GM23248 (cell line): ENCODE data around the gene HSD17B2. TPM values are rescaled to one million over a fixed set of nuclear protein-coding genes. Genes with fewer than 3 reads are reported as not detected.
A peak's percentile ranks its signal among the peaks of the same experiment; 100 is the strongest.

Experiments
- DNase-seq: peaks from one replicate; pipeline ENCODE4 v3.0.0-alpha.2; 2015
- H2AFZ ChIP-seq: fragments of 200-600 bp; sonication (generic); 2 replicates; pipeline ENCODE4 v1.6.1; 2016; ENCODE audit warnings: antibody characterized with exemption
- H3F3A ChIP-seq: fragments of 200-600 bp; sonication (generic); 2 replicates; pipeline ENCODE4 v1.6.1; 2016; ENCODE audit warnings: mild to moderate bottlenecking, antibody characterized with exemption, mixed run types; ENCODE audit not compliant: insufficient read depth
- H3K27ac ChIP-seq: fragments of 200-600 bp; sonication (generic); 2 replicates; pipeline ENCODE4 v1.5.1; 2016; ENCODE audit warnings: mild to moderate bottlenecking
- H3K27me3 ChIP-seq: fragments of 200-600 bp; sonication (generic); replicated peaks from 2 replicates; pipeline ENCODE4 v1.6.1; 2016; ENCODE audit warnings: mild to moderate bottlenecking; ENCODE audit not compliant: insufficient read depth
- H3K36me3 ChIP-seq: fragments of 200-600 bp; sonication (generic); 2 replicates; pipeline ENCODE4 v1.6.1; 2016; ENCODE audit warnings: low read depth, mild to moderate bottlenecking
- H3K4me1 ChIP-seq: fragments of 200-600 bp; sonication (generic); 2 replicates; pipeline ENCODE4 v1.6.1; 2016; ENCODE audit warnings: mild to moderate bottlenecking; ENCODE audit not compliant: insufficient read depth
- H3K4me2 ChIP-seq: fragments of 200-600 bp; sonication (generic); one replicate; pipeline ENCODE4 v1.6.1; 2016; ENCODE audit warnings: mild to moderate bottlenecking; ENCODE audit not compliant: unreplicated experiment
- H3K4me3 ChIP-seq: fragments of 200-600 bp; sonication (generic); 2 replicates; pipeline ENCODE4 v1.5.1; 2016; ENCODE audit warnings: mild to moderate bottlenecking
- H3K79me2 ChIP-seq: fragments of 200-600 bp; sonication (generic); 2 replicates; pipeline ENCODE4 v1.6.1; 2016; ENCODE audit warnings: mild to moderate bottlenecking; ENCODE audit not compliant: insufficient read depth
- H3K9ac ChIP-seq: fragments of 200-600 bp; sonication (generic); 2 replicates; pipeline ENCODE4 v1.6.1; 2016; ENCODE audit warnings: mild to moderate bottlenecking
- H3K9me2 ChIP-seq: fragments of 200-600 bp; sonication (generic); 2 replicates; pipeline ENCODE4 v1.6.1; 2016; ENCODE audit warnings: mixed run types, mild to moderate bottlenecking, moderate library complexity; ENCODE audit not compliant: insufficient read depth
- H3K9me3 ChIP-seq: fragments of 200-600 bp; sonication (generic); one replicate; pipeline ENCODE4 v1.6.1; 2017; ENCODE audit warnings: low read depth
- H4K20me1 ChIP-seq: fragments of 200-600 bp; sonication (generic); 2 replicates; pipeline ENCODE4 v1.6.0; 2016; ENCODE audit not compliant: insufficient read depth
- EZH2 ChIP-seq: fragments of 200-600 bp; sonication (generic); IDR thresholded peaks from 2 replicates; pipeline ENCODE4 v1.6.1; 2018; ENCODE audit warnings: antibody characterized with exemption, mild to moderate bottlenecking; ENCODE audit not compliant: insufficient read depth, poor library complexity, severe bottlenecking
- EZH2phosphoT487 ChIP-seq: fragments of 200-600 bp; sonication (generic); IDR thresholded peaks from 2 replicates; pipeline ENCODE4 v1.6.1; 2018; ENCODE audit warnings: antibody characterized with exemption, moderate library complexity, mild to moderate bottlenecking, low read depth; ENCODE audit not compliant: insufficient read depth
- WGBS, 2 experiments: methylation state at CpG; one replicate each; pipeline ENCODE4 v1.1.6; 2015 to 2017; ENCODE audit warnings: low lambda C conversion rate in 2 of 2, low coverage in 1 of 2; ENCODE audit errors: missing lambda C conversion rate in 2 of 2; 5-methylcytosine and 5-hydroxymethylcytosine counted together
- in situ Hi-C: fragments of 300-500 bp; cut with MboI; formaldehyde crosslinking; loops from 2 replicates; pipeline ENCODE4 v1.15.0; 2020
- polyA plus RNA-seq: library from polyadenylated mRNA; unstranded; fragments of >200 nt; fragmentation: Nextera tagmentation; extraction: Ambion mirVana; gene quantifications from 2 replicates; pipeline ENCODE4 v1.2.1, GENCODE V29; 2016
- total RNA-seq: library from RNA; depleted of rRNA; stranded (reverse); fragments of >200 nt; shearing (Covaris generic); gene quantifications from 2 replicates; pipeline ENCODE4 v1.2.3, GENCODE V29; 2014

HSD17B2 gene
- total and polyA plus RNA-seq, 2 experiments from 2014 or later = not detected

DNA sequence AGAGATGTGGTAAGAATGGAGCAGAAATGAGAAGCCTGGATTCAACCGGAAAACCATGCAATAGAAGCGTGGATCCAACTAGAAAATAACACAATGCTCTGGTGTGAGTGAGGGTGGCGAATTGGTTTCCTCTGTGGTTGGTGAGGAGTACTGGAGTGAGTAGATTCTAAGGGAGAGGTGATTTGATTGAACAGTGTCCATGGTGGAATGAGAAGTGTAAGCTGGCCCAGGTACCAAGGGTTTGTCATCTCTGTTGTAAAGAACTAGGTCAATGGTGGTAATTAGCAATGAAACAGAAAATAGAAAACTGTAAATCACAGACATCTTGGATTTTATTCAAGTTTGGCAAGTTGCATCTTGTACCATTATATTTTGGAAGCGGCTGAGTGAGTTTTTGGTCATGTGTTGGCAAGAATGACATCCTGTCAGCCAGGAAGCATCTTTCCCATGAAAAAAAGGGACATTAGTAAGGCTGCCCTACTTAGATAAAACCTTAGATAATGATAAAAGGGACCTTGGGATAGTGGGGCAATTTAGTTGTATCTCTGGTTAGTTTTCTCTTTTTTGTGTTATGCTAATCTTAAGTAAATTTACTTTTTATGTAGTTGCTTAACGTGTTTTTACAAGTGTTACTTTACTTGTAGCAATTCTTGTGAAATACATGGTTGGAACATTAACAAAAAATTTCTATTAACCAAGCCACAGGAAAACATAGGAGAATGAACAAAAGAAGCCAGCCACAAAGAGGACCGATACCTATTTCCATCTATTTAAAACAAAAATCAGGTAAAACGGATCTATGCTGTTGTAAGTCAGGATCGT is 20.9 kb downstream of the HSD17B2 start:
- Histone ChIP-seq H3K4me3 (no peak overlapping the region), H3K9ac (no peak overlapping the region), H3K4me1 (peaks cover 4% of the 10 kb centered on the region), H3K27ac (no peak overlapping the region), H3K9me3 (no peaks in the 10 kb centered on the region), H3K36me3 (no peaks in the 10 kb centered on the region), H3K9me2 (no peaks in the 10 kb centered on the region), H4K20me1 (no peaks in the 10 kb centered on the region), H3K4me2 (no peak overlapping the region), H2AFZ (no peak overlapping the region), H3K79me2 (no peaks in the 10 kb centered on the region), H3F3A (peaks cover 7% of the 10 kb centered on the region; the same call in 1 of the 2 replicates), H3K27me3 (peaks cover 18% of the 10 kb centered on the region; the same call in 1 of the 2 replicates)
- in situ Hi-C loops = no loop called here
- DNase-seq = no peak
- 33 to 34% methylated on average over 8 of the region's 8 CpGs for WGBS, 2 experiments
- TF ChIP-seq EZH2phosphoT487 (no peak), EZH2 (no peak)

DNA sequence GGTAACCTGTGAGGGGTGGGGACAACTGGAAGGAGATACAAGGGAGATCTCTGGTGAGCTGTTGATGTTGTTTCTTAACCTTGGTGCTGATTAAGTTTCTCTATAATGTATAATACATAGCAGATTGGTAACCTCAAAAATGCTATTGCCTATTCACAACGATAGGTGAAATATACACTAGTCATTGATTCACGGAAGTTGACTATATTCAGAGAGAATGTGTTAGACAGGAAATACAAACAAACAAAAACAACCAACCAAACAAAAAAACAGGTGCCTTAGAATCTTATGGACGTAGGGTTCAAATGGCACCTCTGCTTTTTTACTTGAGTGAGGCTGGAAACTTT is 21.5 kb downstream of the HSD17B2 start:
- 74 to 80% methylated on average over 3 of the region's 3 CpGs for WGBS, 2 experiments

DNA sequence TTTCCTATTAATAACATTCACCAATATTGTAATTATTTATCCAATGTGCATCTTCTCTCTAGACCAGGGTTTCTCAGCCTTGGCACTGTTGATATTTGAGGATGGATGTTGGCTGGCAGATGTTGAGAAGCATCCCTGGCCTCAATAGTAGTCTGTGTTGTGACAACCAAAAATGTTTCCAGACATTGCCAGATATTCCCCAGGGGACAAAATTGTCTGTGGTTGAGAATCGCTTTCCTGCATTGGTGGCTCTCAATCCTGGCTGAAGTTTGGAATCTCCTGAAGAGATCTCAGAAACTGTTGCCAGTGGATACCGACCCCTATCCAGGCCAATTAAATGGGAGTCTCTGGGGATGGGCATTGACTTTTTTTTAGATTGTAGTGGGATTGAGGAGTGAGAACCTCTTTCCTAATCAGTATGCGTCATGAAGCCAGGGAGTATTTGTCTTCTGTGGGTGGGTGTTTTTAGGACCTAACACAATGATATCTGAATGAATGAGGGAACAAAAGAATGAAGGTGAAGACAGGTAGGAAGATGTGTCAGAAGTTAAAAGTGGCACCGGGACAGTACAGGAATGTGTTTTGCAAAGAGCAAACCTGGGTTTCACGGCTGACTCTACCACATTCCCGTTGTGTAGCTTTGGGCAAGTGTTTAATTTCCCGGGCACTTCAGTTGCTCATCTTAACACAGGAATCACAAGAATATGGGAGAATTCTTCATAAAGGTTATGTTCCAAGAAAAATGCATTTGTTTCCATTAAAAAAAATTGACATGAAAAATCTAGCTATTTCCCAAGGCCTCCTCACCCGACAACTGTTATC is 24.3 kb downstream of the HSD17B2 start:
- in situ Hi-C loops = no loop called here
- Histone ChIP-seq H3K36me3 (no peaks in the 10 kb centered on the region), H3K4me1 (peaks cover 9% of the 10 kb centered on the region), H3K27ac (no peak overlapping the region), H2AFZ (no peak overlapping the region), H4K20me1 (no peaks in the 10 kb centered on the region), H3K79me2 (no peaks in the 10 kb centered on the region), H3F3A (peaks cover 19% of the 10 kb centered on the region; the same call in 1 of the 2 replicates), H3K4me2 (no peak overlapping the region), H3K9ac (no peak overlapping the region), H3K27me3 (peaks cover 13% of the 10 kb centered on the region; the same call in 1 of the 2 replicates), H3K9me2 (no peaks in the 10 kb centered on the region), H3K4me3 (no peak overlapping the region), H3K9me3 (no peaks in the 10 kb centered on the region)
- peak; percentile 15 for DNase-seq
- 64 to 65% methylated on average over 8 of the region's 8 CpGs for WGBS, 2 experiments
- no peak for TF ChIP-seq EZH2phosphoT487
- no peak for TF ChIP-seq EZH2

More for the DNA sequence above, 21.5 kb downstream of the HSD17B2 start:
- Histone ChIP-seq H3K9me3 (no peaks in the 10 kb centered on the region), H3K9me2 (no peaks in the 10 kb centered on the region), H3K4me2 (no peak overlapping the region), H3K4me1 (peaks cover 4% of the 10 kb centered on the region), H3K79me2 (no peaks in the 10 kb centered on the region), H3K27ac (no peak overlapping the region), H2AFZ (no peak overlapping the region), H3K27me3 (peaks cover 16% of the 10 kb centered on the region; the same call in 1 of the 2 replicates), H4K20me1 (no peaks in the 10 kb centered on the region), H3K9ac (no peak overlapping the region), H3K4me3 (no peak overlapping the region), H3F3A (peaks cover 7% of the 10 kb centered on the region; the same call in 1 of the 2 replicates), H3K36me3 (no peaks in the 10 kb centered on the region)
- no peak for TF ChIP-seq EZH2phosphoT487
- no peak for TF ChIP-seq EZH2
- in situ Hi-C loops = no loop called here
- DNase-seq = no peak

DNA sequence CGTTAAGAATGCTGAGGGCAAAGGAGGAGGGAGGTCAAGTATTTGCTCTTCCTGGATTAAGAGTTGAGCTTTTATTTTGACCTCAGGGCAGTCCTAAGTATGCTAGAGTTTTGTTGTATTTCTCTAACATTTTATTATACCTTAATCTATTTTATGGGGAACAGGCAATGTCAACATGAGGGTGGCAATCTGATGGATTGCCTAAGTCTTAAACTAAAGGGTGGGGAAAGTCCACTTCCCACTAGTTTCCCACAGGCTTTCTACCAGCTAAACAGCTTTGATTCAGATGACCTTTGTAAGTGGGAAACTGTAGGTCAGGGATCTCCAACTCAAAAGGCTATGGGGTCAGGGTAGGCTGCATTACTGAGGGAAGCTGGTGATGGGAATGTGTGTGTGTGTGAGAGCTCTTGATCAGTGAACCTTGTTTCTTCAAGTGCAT is 24.9 kb downstream of the HSD17B2 start:
- H3K36me3 ChIP-seq = no peaks in the 10 kb centered on the region
- in situ Hi-C loops = no loop called here
- no peaks in the 10 kb centered on the region for H4K20me1 ChIP-seq
- H3K4me1 ChIP-seq = peaks cover 9% of the 10 kb centered on the region
- 78 to 81% methylated on average over 1 of the region's 1 CpG for WGBS, 2 experiments
- H3K27me3 ChIP-seq = peaks cover 7% of the 10 kb centered on the region; the same call in 1 of the 2 replicates
- H3K9ac ChIP-seq = no peak overlapping the region
- no peak for TF ChIP-seq EZH2phosphoT487
- no peak for TF ChIP-seq EZH2
- peaks cover 19% of the 10 kb centered on the region; the same call in 1 of the 2 replicates for H3F3A ChIP-seq
- no peaks in the 10 kb centered on the region for H3K9me3 ChIP-seq
- no peak overlapping the region for H3K4me3 ChIP-seq
- no peaks in the 10 kb centered on the region for H3K79me2 ChIP-seq
- no peaks in the 10 kb centered on the region for H3K9me2 ChIP-seq
- H3K27ac ChIP-seq = no peak overlapping the region
- no peak for DNase-seq
- H3K4me2 ChIP-seq = no peak overlapping the region
- H2AFZ ChIP-seq = no peak overlapping the region
